GM08714 (cell line): ENCODE data around the gene RNASE11.
"Not testable (repeated sequence)": the region's sequence is repeated elsewhere in the genome, so short reads cannot be mapped to it uniquely, and the experiment has no call there.

Experiments
- H3K4me3 ChIP-seq: fragments of 200-500 bp; sonication (Bioruptor generic); 2 replicates; pipeline ENCODE4 v1.5.1; 2014; ENCODE audit warnings: mild to moderate bottlenecking, low read length, inconsistent platforms
- ZNF274 ChIP-seq: IDR thresholded peaks from 2 replicates; pipeline ENCODE4 v1.6.1; 2012; ENCODE audit warnings: mild to moderate bottlenecking, low read depth, low read length

The RNASE11 gene

GRCh38 chr14:20578784-20579502 is 8.9 kb downstream of the RNASE11 start:
- TF ChIP-seq ZNF274, result no peak
- no peak overlapping the region for H3K4me3 ChIP-seq

DNA sequence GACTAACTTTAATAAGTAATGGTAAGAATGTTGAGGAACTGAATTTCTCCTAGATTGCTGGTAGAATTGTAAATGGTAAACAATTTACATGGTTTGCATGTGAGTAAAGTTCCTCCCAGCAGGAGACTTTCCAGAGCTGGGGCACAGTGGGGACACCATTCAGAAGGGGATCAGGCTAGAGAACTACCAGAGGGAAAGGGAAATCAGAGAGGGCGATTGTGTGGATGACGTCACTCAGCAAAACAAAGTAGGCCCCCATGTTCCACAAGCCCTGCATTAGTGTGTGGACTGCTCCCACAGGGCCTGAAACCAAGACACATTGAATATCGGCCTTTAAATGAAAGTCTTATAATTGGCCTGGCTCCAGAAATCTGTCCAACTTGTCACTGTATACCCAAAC is 9.5 kb downstream of the RNASE11 start:
- no peak for TF ChIP-seq ZNF274
- H3K4me3 ChIP-seq, result no peak overlapping the region

GRCh38 chr14:20572382-20572990 is 15.3 kb downstream of the RNASE11 start:
- not testable (repeated sequence) for H3K4me3 ChIP-seq

GRCh38 chr14:20570720-20571119 is 17.1 kb downstream of the RNASE11 start:
- not testable (repeated sequence) for H3K4me3 ChIP-seq

DNA sequence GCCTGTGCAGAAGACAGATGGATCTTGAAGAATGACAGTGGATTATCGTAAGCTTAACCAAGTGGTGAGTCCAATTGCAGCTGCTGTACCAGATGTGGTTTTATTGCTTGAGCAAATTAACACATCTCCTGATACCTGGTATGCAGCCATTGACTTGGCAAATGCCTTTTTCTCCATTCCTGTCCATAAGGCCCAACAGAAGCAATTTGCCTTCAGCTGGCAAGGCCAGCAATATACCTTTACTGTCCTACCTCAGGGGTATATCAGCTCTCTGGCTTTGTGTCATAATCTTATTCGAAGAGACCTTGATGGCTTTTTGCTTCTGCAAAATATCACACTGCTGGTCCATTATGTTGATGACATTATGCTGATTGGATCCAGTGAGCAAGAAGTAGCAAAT is 17.9 kb downstream of the RNASE11 start:
- H3K4me3 ChIP-seq, result not testable (repeated sequence)

DNA sequence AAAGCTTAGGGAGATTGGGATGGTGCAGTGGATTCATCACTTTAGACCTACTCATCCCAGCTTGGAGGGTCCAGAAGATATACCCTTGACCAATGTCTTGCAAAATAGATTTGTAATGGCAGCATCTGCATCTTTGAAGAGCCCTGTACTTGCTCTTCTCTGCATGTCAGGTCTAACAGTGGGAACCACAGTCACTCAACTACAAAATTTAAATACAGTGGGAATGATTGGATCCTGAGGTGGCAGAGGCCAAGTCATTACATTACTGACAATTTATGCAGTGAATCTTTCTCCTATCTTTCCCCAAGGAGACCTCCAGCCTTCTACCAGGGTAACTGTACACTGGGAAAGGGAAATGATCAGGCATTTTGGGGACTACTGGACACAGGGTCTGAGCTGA is 18.7 kb downstream of the RNASE11 start:
- no peak for TF ChIP-seq ZNF274
- H3K4me3 ChIP-seq, result no peak overlapping the region

- TF ChIP-seq ZNF274, result no peak
- no peak overlapping the region for H3K4me3 ChIP-seq
Measured at GRCh38 chr14:20568393-20568792, 19.4 kb downstream of the RNASE11 start.

DNA sequence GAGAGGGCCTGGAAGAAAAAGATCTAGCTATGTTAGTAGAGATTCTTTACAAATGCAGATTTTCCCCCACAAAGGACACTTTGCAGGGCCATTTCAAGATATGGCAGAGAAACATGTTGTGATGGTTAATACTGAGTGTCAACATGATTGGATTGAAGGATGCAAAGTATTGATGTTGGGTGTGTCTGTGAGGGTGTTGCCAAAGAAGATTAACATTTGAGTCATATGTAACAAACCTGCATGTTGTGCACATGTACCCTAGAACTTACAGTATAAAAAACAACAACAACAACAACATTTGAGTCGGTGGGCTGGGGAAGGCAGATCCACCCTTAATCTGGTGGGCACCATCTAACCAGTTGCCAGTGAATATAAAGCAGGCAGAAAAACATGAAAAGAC is 20.6 kb downstream of the RNASE11 start:
- H3K4me3 ChIP-seq, result not testable (repeated sequence)

- no peak for TF ChIP-seq ZNF274
- H3K4me3 ChIP-seq, result no peak overlapping the region
Measured at GRCh38 chr14:20564501-20564997, 23.3 kb downstream of the RNASE11 start.

DNA sequence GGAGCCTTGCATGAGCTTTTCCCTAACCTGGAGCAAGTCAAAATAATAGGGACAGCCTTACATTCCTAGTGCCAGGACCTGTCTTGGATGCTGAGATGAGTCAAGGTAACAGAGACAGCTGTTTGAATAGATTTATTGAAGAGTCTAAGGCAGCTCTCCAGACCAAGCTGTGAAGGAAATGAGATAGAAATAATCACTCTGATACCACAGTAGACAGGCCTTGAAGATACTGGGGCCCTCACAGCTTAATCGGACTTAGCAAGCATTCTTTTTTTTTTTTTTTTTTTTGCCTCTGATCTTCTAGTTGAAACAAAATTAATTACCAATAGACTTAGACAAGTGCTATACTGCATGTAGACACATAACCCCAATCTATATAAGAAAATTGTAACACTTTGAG is 23.8 kb downstream of the RNASE11 start:
- TF ChIP-seq ZNF274, result no peak
- no peak overlapping the region for H3K4me3 ChIP-seq

DNA sequence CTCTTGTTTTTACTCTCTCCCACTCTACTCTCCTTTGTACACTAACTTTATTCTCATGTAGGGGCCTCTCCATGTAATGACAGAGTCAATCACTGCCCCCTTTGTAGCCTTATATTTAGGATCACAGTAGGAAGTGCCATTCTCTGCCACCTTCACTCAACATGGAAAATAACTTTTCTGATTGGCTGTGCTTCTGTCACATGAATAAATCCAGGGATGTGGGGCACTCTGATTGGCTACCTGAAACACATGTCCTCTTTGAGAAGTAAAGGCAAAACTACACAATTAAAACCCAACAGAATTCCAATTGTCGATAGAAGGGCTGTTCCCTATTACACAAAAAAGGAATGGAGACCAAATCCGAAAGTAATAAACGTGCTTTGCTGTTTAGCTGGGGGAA is 26.8 kb downstream of the RNASE11 start, which contains the start of gene RNASE9:
TSS of gene RNASE9 (minus strand) at position 87 of the 400 bp plus-strand sequence.
- H3K4me3 ChIP-seq, result no peak within 1 kb of the TSS

DNA sequence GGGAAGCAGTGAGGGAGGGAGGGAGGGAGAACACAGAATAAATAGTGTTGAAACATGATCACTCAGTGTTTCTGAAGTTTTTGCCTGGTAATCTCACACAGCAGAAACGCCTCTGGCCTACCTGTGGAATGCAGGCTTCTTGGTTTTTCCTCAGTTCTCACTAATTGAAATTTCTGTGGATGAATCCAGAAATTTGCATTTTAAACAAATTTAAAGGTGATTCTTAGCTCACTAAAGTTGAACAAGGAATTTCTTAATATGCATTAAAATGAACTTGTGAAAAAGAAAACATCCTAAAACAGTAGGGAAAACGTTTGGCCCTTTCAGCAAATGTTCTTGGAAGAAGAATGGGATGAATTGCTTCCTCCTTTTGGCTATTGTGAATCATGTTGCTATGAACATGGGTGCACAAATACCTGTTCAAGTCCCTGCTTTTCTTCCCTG is 28.3 kb downstream of the RNASE11 start:
- no peak for TF ChIP-seq ZNF274
- no peak overlapping the region for H3K4me3 ChIP-seq

More for the DNA sequence above, 26.8 kb downstream of the RNASE11 start, which contains the start of gene RNASE9:
- no peak for TF ChIP-seq ZNF274

GRCh38 chr14:20557212-20557542 is 30.6 kb downstream of the RNASE11 start:
- no peak overlapping the region for H3K4me3 ChIP-seq

GRCh38 chr14:20556500-20557211 is 31.1 kb downstream of the RNASE11 start:
- no peak overlapping the region for H3K4me3 ChIP-seq
- TF ChIP-seq ZNF274, result no peak

More at GRCh38 chr14:20557212-20557542, 30.6 kb downstream of the RNASE11 start:
- no peak for TF ChIP-seq ZNF274

- TF ChIP-seq ZNF274, result no peak
Measured at GRCh38 chr14:20555845-20556244, 32.0 kb downstream of the RNASE11 start.

More at GRCh38 chr14:20555845-20556244, 32.0 kb downstream of the RNASE11 start:
- no peak overlapping the region for H3K4me3 ChIP-seq
